Activated CD8-positive, alpha-beta memory T cell treated with anti-CD3 and anti-CD28 coated beads, Interleukin-2, amount 50 U/mL, for 4 hours (primary cell): ENCODE measurements around the gene CACNA1C.

Source experiments
- DNase-seq: peaks from one replicate; pipeline ENCODE4 v3.0.0-alpha.2; 2020

The CACNA1C gene

GRCh38 chr12:2142068-2142467 lies 89.3 kb downstream of the CACNA1C start:
- no peak for DNase-seq

GRCh38 chr12:2144951-2145350 lies 92.2 kb downstream of the CACNA1C start:
- DNase-seq = no peak

- no peak for DNase-seq
Observed at GRCh38 chr12:2145433-2145998, 92.7 kb downstream of the CACNA1C start.

GRCh38 chr12:2147335-2147734 lies 94.5 kb downstream of the CACNA1C start:
- no peak for DNase-seq

GRCh38 chr12:2149091-2149490 lies 96.3 kb downstream of the CACNA1C start:
- DNase-seq = no peak

- no peak for DNase-seq
Observed at GRCh38 chr12:2150833-2151232, 98.0 kb downstream of the CACNA1C start.

GRCh38 chr12:2151391-2151790 lies 98.6 kb downstream of the CACNA1C start:
- DNase-seq = no peak

GRCh38 chr12:2152134-2152533 lies 99.3 kb downstream of the CACNA1C start:
- no peak for DNase-seq

GRCh38 chr12:2154050-2154449 lies 101.3 kb downstream of the CACNA1C start:
- no peak for DNase-seq

GRCh38 chr12:2154521-2154920 lies 101.7 kb downstream of the CACNA1C start:
- no peak for DNase-seq

- no peak for DNase-seq
Observed at GRCh38 chr12:2156333-2156732, 103.5 kb downstream of the CACNA1C start.

GRCh38 chr12:2160043-2160442 lies 107.3 kb downstream of the CACNA1C start:
- no peak for DNase-seq

GRCh38 chr12:2161473-2161872 lies 108.7 kb downstream of the CACNA1C start:
- no peak for DNase-seq

- no peak for DNase-seq
Observed at GRCh38 chr12:2163177-2163941, 110.6 kb downstream of the CACNA1C start.

GRCh38 chr12:2165021-2165420 lies 112.2 kb downstream of the CACNA1C start:
- DNase-seq = no peak

- no peak for DNase-seq
Observed at GRCh38 chr12:2165927-2166326, 113.1 kb downstream of the CACNA1C start.

- DNase-seq = no peak
Observed at GRCh38 chr12:2166696-2167095, 113.9 kb downstream of the CACNA1C start.

- DNase-seq = no peak
Observed at GRCh38 chr12:2167231-2167630, 114.4 kb downstream of the CACNA1C start.

- DNase-seq = no peak
Observed at GRCh38 chr12:2168808-2169207, 116.0 kb downstream of the CACNA1C start.

- no peak for DNase-seq
Observed at GRCh38 chr12:2169489-2169888, 116.7 kb downstream of the CACNA1C start.

- no peak for DNase-seq
Observed at GRCh38 chr12:2169940-2170339, 117.2 kb downstream of the CACNA1C start.

- no peak for DNase-seq
Observed at GRCh38 chr12:2170376-2170775, 117.6 kb downstream of the CACNA1C start.

- DNase-seq = no peak
Observed at GRCh38 chr12:2171672-2172426, 119.1 kb downstream of the CACNA1C start.
